Stimulated activated CD4-positive, alpha-beta T cell treated with anti-CD3 and anti-CD28 coated beads, Interleukin-2, amount 100 ng/mL, for 48 hours (primary cell): ENCODE measurements around the gene SLC6A6.

Experiments
- DNase-seq, 2 donors: peaks; one replicate each; pipeline ENCODE4 v3.0.0-alpha.2; 2020

Gene SLC6A6

GRCh38 chr3:14456794-14457193 lies 54.4 kb downstream of the SLC6A6 start:
- DNase-seq, result no peak

- DNase-seq, result no peak
Measured at GRCh38 chr3:14457481-14457880, 55.1 kb downstream of the SLC6A6 start.

- no peak for DNase-seq
Measured at GRCh38 chr3:14457999-14458398, 55.6 kb downstream of the SLC6A6 start.

- DNase-seq, result no peak
Measured at GRCh38 chr3:14458434-14459275, 56.2 kb downstream of the SLC6A6 start.

GRCh38 chr3:14459384-14459783 lies 57.0 kb downstream of the SLC6A6 start:
- no peak for DNase-seq

- no peak for DNase-seq
Measured at GRCh38 chr3:14459787-14460186, 57.4 kb downstream of the SLC6A6 start.

- no peak for DNase-seq
Measured at GRCh38 chr3:14460342-14461005, 58.1 kb downstream of the SLC6A6 start.

- no peak for DNase-seq
Measured at GRCh38 chr3:14461006-14461747, 58.8 kb downstream of the SLC6A6 start.

GRCh38 chr3:14461748-14462324 lies 59.4 kb downstream of the SLC6A6 start:
- no peak for DNase-seq

GRCh38 chr3:14462738-14463137 lies 60.3 kb downstream of the SLC6A6 start:
- peak in 1 of 2 donors; percentile 14 for DNase-seq

GRCh38 chr3:14463330-14464140 lies 61.1 kb downstream of the SLC6A6 start:
- DNase-seq, result no peak

- DNase-seq, result no peak
Measured at GRCh38 chr3:14464141-14464465, 61.7 kb downstream of the SLC6A6 start.

GRCh38 chr3:14464521-14464920 lies 62.1 kb downstream of the SLC6A6 start:
- DNase-seq, result no peak

- no peak for DNase-seq
Measured at GRCh38 chr3:14465425-14465824, 63.0 kb downstream of the SLC6A6 start.

- DNase-seq, result no peak
Measured at GRCh38 chr3:14466179-14466903, 63.9 kb downstream of the SLC6A6 start.

GRCh38 chr3:14467814-14468620 lies 65.6 kb downstream of the SLC6A6 start:
- peak; percentile 35 to 38 for DNase-seq

- no peak for DNase-seq
Measured at GRCh38 chr3:14468621-14468981, 66.2 kb downstream of the SLC6A6 start.

- no peak for DNase-seq
Measured at GRCh38 chr3:14470461-14470860, 68.1 kb downstream of the SLC6A6 start.

GRCh38 chr3:14471016-14471415 lies 68.6 kb downstream of the SLC6A6 start:
- DNase-seq, result no peak

GRCh38 chr3:14471690-14472089 lies 69.3 kb downstream of the SLC6A6 start:
- no peak for DNase-seq
